Bronchial epithelial cell (primary cell): ENCODE measurements around the gene COL23A1. TPM values are rescaled to one million over a fixed set of nuclear protein-coding genes. Genes with fewer than 3 reads are reported as not detected.
"Not testable (repeated sequence)": the region's sequence is repeated elsewhere in the genome, so short reads cannot be mapped to it uniquely, and the experiment has no call there.

Source experiments
- DNase-seq: peaks from one replicate; pipeline ENCODE4 v3.0.0-alpha.2; 2010; ENCODE audit warnings: low read depth
- FAIRE-seq: peaks from 2 replicates; lab custom pipeline; 2011; peaks lifted over from hg19 to GRCh38; lab: Jason Lieb, UNC
- H3K27me3 ChIP-seq: 2 replicates; pipeline ENCODE4 v1.5.1; 2011; ENCODE audit warnings: low read length; ENCODE audit not compliant: control insufficient read depth, insufficient read depth
- H3K36me3 ChIP-seq: 2 replicates; pipeline ENCODE4 v1.5.1; 2011; ENCODE audit warnings: low read length; ENCODE audit not compliant: control insufficient read depth, insufficient read depth
- H3K4me3 ChIP-seq: 2 replicates; pipeline ENCODE4 v1.5.1; 2011; ENCODE audit warnings: mild to moderate bottlenecking, low read depth, low read length, control low read depth
- CTCF ChIP-seq: IDR thresholded peaks from 2 replicates; pipeline ENCODE4 v1.5.1; 2011; ENCODE audit warnings: mild to moderate bottlenecking, moderate library complexity, low read length, control low read depth, inconsistent platforms; ENCODE audit not compliant: insufficient read depth, severe bottlenecking
- total RNA-seq: library from RNA; depleted of rRNA; stranded (reverse); fragments of >200 nt; gene quantifications from 2 replicates; pipeline ENCODE4 v1.2.1, GENCODE V29; 2014

COL23A1 gene
- total RNA-seq, 1 donor from 2014 or later = 0.26 TPM

- Histone ChIP-seq H3K36me3 (peaks cover 3% of the 10 kb centered on the region), H3K27me3 (no peaks in the 10 kb centered on the region), H3K4me3 (no peak overlapping the region)
- TF ChIP-seq CTCF = no peak
- no peak for FAIRE-seq
- peak; percentile 49 for DNase-seq
Observed at GRCh38 chr5:178201221-178201926, 388.8 kb downstream of the COL23A1 start.

- DNase-seq (peak; percentile 89), FAIRE-seq (no peak)
- TF ChIP-seq CTCF = no peak
- H3K27me3 ChIP-seq = peaks cover 1% of the 10 kb centered on the region
- H3K4me3 ChIP-seq = no peak overlapping the region
- H3K36me3 ChIP-seq = no peaks in the 10 kb centered on the region
Observed at GRCh38 chr5:178199581-178200434, 390.4 kb downstream of the COL23A1 start.

- Histone ChIP-seq H3K4me3 (no peak overlapping the region), H3K36me3 (no peaks in the 10 kb centered on the region), H3K27me3 (peaks cover 7% of the 10 kb centered on the region)
- FAIRE-seq (no peak), DNase-seq (no peak)
- TF ChIP-seq CTCF = no peak
Observed at GRCh38 chr5:178198706-178199105, 391.5 kb downstream of the COL23A1 start.

- H3K4me3 ChIP-seq, FAIRE-seq, DNase-seq, H3K27me3 ChIP-seq, H3K36me3 ChIP-seq: not testable (repeated sequence)
Observed at GRCh38 chr5:178198151-178198550, 392.0 kb downstream of the COL23A1 start.

- Histone ChIP-seq H3K4me3 (no peak overlapping the region), H3K36me3 (no peaks in the 10 kb centered on the region), H3K27me3 (peaks cover 7% of the 10 kb centered on the region)
- DNase-seq (no peak), FAIRE-seq (peak; percentile 58)
- TF ChIP-seq CTCF = peak; percentile 33
Observed at GRCh38 chr5:178196986-178197385, 393.2 kb downstream of the COL23A1 start.

- FAIRE-seq (peak; percentile 28), DNase-seq (no peak)
- no peak overlapping the region for H3K4me3 ChIP-seq
- TF ChIP-seq CTCF = no peak
- H3K36me3 ChIP-seq = no peaks in the 10 kb centered on the region
- peaks cover 7% of the 10 kb centered on the region for H3K27me3 ChIP-seq
Observed at GRCh38 chr5:178196281-178196812, 393.8 kb downstream of the COL23A1 start.
